HG03175 (cell line): ENCODE data around the gene PACS2.
"Not testable (repeated sequence)": the region's sequence is repeated elsewhere in the genome, so short reads cannot be mapped to it uniquely, and the experiment has no call there.

Source experiments
- ATAC-seq: cut with Tn5 transposase; IDR thresholded peaks from one replicate; pipeline ENCODE4 v1.9.1; 2021; ENCODE audit warnings: mild to moderate bottlenecking, moderate library complexity; ENCODE audit not compliant: unreplicated experiment

PACS2 gene

DNA sequence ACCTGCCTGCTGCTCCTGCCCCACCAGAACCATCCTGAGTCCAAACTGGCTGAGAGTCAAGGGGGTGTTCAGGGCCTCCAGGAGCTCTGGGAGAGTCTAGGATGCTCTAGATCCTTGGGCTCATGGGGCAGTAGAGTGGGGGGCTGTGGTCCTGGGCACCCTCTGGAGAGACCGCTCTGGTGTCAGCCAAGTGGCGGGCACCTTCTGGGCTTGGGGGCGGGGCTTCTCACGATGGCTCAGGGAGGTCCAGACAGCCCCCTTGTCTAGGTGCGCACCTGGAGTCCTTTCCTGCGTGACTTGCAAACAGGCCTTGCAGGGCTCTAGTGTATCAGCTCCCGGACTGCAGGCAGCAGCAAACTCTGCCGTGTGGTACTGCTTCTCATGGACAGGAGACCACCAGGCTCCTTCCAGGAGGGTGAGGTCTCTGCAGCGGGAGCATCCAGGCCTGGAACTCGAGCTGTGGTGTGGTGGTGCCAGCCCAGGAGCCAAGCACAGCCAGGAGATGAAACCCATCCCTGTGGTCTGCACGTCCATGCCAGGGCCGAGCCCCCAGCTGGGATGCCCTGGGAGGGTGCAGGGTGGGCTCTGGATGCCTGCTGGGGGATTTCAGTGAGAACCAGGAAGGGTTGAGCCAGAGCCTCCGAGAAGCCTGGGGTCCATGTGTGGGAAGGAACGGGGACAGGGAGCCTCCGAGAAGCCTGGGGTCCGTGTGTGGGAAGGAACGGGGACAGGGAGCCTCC lies 15.0 kb downstream of the PACS2 start:
- ATAC-seq: no peak

- ATAC-seq: no peak
These were observed 15.9 kb downstream of the PACS2 start for GRCh38 chr14:105330491-105330895.

- no peak for ATAC-seq
These were observed 17.2 kb downstream of the PACS2 start for GRCh38 chr14:105331575-105332349.

GRCh38 chr14:105332350-105332874 lies 17.9 kb downstream of the PACS2 start:
- ATAC-seq: no peak

- ATAC-seq: no peak
These were observed 18.5 kb downstream of the PACS2 start for GRCh38 chr14:105333020-105333490.

GRCh38 chr14:105333613-105334364 lies 19.2 kb downstream of the PACS2 start:
- no peak for ATAC-seq

DNA sequence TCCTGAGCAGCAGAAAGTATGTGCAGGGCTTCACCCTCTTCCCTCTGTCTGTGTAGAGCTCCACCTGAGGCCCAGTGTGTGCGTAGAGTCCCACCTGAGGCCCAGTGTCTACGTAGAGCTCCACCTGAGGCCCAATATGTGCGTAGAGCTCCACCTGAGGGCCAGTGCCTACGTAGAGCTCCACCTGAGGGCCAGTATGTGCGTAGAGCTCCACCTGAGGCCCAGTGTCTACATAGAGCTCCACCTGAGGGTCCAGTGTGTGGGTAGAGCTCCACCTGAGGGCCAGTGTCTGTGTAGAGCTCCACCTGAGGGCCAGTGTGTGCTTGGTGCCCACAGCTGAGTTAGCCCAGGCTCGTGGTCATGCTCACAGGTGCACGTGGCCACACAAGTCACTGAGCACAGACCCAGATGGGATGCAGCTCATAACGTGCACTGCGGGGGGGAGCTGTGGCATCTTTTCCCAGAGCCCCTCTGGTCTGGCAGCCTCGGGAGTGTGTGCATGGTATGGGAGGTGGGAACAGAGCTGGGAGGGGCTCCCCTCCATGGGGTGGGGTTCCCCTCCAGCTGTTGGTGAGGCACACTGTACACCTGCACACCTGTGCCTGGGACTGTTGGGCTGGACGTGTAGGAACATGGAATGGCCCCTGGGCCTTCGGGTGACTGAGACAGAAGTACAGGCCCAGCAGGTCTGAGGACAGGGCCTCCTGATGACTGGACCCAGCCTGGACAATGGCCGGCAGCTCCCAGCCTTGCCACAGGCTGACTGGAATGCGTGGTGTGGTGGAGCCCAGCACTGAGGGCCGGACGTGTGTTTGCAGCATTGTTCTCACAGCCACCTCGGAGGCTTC lies 20.1 kb downstream of the PACS2 start:
- no peak for ATAC-seq

DNA sequence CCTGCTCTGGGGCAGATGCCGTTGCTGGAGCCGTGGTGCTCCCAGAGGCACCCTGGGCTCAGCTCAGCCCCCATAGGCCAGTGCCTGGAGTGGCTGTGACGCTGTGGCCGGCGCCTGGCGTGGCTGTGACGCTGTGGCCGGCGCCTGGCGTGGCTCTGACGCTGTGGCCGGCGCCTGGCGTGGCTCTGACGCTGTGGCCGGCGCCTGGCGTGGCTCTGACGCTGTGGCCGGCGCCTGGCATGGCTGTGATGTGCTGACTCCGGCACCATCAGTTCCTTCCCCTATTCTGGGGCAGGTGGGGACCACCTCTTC lies 20.6 kb downstream of the PACS2 start:
- ATAC-seq: not testable (repeated sequence)

- no peak for ATAC-seq
These were observed 21.4 kb downstream of the PACS2 start for GRCh38 chr14:105335735-105336476.

DNA sequence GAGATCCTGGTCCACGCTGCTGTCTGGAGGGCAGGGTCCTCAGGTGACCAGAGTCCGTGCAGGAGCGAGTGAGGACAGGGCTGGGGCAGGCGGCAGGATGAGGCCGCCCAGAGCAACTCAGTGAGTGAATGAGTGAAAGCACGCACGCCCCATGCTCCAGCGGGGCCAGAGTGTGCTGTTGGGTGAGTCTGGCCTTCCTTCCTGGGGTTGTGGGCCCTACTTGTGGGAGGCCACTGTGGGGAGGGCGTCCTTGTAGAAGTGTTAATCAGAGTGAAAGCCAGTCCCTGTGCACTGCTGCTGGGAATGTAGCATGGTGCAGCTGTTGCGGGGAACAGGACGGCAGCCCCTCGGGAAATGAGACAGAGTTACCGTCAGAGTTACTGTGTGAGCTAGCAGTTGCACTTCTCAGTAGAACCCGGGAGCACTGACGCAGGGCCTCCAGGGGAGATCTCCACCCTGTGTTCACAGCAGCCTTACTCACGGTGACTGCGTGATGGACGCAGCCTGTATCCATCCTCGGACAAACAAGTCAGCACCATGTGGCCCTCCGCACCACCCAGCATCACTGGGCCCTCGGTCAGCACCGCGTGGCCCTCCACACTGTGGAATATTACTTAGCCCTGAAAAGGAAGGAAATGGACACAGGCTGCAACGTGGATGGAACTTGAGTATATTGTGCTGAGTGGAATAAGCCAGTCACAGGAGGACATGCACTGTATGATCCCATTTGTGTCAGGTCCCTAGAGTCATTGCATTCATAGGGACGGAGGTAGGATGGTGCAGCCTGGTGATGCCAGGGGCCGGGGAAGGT lies 22.1 kb downstream of the PACS2 start:
- ATAC-seq: no peak

DNA sequence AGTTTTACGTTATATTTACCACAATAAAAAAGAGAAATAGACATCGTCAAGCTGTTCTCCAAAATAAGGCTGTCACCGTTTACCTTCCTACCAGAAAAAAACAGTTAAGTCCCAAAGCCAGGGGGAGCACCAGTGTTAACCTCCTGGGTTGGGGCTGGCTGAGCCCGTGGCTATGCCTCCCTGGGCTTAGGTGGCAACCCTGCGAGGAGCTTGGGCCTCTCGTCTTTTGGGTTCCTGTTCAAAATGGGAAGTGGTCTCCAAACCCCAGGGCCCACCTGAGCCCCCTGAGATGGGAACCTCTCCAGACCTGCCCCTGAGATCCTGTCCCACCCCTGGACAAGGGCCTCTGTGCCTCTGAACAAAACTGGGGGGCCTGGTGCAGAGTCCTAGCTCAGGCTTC lies 22.9 kb downstream of the PACS2 start:
- no peak for ATAC-seq

DNA sequence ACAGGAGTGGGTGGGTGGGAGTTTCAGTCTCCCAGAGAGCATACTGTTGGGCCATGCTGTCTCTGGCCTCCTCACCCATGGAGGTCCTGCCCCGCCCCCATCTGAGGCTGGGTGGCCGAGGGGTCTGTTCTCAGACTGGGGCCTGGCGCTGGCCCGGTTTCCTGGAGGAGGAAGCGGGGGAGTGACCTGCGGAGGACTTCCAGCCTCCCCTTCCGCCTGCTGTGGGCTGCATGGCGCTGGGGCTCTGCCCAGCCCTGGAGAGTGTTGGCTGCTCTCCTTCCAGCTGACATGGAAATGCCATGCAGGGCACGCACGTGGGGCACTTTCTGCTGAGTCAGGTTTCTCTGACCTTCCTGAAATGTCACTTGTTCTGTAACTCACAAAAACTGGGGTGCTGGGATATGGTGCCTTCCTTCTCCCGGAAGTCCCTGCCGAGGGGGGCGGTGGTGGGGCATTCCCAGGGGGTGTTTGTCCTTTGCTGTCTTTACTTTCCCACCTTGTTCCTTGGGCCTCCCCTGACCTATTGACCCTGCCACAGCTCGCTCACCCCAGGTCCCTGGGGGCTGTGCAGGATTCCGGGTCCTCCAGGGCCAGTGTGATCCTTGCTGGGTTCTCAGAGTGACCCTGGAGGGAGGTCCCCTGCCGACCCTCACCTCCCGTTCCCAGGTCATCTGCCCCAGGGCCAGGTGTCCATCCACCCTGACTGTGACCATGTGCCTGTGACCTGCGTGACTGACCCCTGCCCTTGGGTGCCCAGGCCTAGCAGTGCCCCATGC lies 23.6 kb downstream of the PACS2 start:
- ATAC-seq: no peak

GRCh38 chr14:105340821-105341733 lies 26.5 kb downstream of the PACS2 start:
- no peak for ATAC-seq

- ATAC-seq: no peak
These were observed 28.6 kb downstream of the PACS2 start for GRCh38 chr14:105343194-105343593.

DNA sequence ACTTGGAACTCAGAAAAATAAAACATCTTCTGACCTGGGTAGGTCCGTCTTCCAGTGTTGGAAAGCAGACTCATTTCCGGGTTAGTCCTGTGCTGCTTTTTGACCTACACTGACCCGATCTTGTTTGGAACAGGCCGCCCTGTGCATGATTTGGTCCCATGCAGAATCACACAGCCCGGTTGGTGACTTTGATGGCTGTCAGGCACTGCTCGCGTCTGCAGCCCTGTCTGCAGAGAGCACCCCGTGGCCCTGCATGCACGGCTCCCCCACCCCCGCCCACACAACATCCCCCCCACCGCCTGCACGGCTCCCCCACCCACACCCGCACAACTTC lies 31.6 kb downstream of the PACS2 start:
- no peak for ATAC-seq

DNA sequence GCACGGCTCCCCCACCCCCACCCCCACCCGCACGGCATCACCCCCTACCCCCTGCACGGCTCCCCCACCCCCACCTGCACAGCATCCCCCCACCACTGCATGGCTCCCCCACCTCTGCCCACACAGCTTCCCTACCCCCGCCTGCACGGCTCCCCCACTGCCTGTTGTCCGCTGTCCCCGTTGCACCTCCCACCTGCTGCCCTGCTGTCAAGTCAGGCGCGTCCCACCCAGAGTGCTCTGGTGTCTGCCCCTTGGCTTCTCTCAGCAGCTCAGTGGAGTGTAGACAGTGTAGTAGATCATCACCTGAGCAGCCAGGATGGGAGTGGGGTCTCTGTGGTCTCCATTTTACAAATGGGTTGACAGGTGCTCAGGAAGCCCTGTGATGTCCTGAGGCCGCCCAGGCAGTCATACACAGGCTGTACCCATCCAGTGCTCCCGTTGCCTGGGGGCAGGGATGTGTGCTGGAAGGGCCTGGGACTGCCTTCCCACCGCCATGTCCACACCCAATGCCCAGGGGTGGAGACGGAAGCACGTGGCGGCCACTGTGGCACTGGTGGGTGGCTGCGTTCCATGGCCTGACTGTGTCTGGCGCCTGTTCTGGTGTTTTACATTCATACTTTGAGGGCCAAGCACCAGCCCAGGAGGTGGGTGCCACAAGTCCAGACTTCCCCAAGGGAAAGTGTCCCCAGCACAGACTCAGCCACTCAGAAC lies 32.5 kb downstream of the PACS2 start:
- no peak for ATAC-seq

GRCh38 chr14:105347587-105347968 lies 33.0 kb downstream of the PACS2 start:
- ATAC-seq: no peak
